Mesendoderm (in vitro differentiated cells): ENCODE results near the gene KRTAP5-4.

Source experiments
- DNase-seq: peaks from one replicate; pipeline ENCODE4 v3.0.0; 2013
- H2AK5ac ChIP-seq: 2 replicates; pipeline ENCODE4 v1.6.1; 2013; ENCODE audit warnings: low read length, inconsistent platforms
- H2BK120ac ChIP-seq: 2 replicates; pipeline ENCODE4 v1.6.1; 2013; ENCODE audit warnings: low read depth, mild to moderate bottlenecking, low read length, moderate library complexity, mixed read lengths
- H2BK15ac ChIP-seq: replicated peaks from 2 replicates; pipeline ENCODE4 v1.6.1; 2013; ENCODE audit warnings: low read depth, mild to moderate bottlenecking, moderate library complexity
- H2BK5ac ChIP-seq: 2 replicates; pipeline ENCODE4 v1.6.1; 2013; ENCODE audit warnings: low read length, inconsistent platforms
- H3K18ac ChIP-seq: 2 replicates; pipeline ENCODE4 v1.6.1; 2013; ENCODE audit warnings: mild to moderate bottlenecking, low read length, mixed read lengths
- H3K23ac ChIP-seq: one replicate; pipeline ENCODE4 v1.6.1; 2013; ENCODE audit warnings: low read length
- H3K27ac ChIP-seq: 2 replicates; pipeline ENCODE4 v1.5.1; 2013; ENCODE audit warnings: low read depth, mild to moderate bottlenecking, inconsistent platforms, low read length, moderate library complexity
- H3K27me3 ChIP-seq: 2 replicates; pipeline ENCODE4 v1.6.1; 2013; ENCODE audit warnings: low read length, control low read depth, mild to moderate bottlenecking, inconsistent platforms; ENCODE audit not compliant: insufficient read depth, poor library complexity
- H3K36me3 ChIP-seq: 2 replicates; pipeline ENCODE4 v1.6.1; 2013; ENCODE audit warnings: low read length, inconsistent platforms; ENCODE audit not compliant: control insufficient read depth, insufficient read depth
- H3K4ac ChIP-seq: one replicate; pipeline ENCODE4 v1.6.1; 2013; ENCODE audit warnings: low read depth, mild to moderate bottlenecking, low read length, moderate library complexity
- H3K4me1 ChIP-seq: 2 replicates; pipeline ENCODE4 v1.6.1; 2013; ENCODE audit warnings: low read depth, low read length, inconsistent platforms; ENCODE audit not compliant: control insufficient read depth
- H3K4me2 ChIP-seq: 2 replicates; pipeline ENCODE4 v1.6.1; 2013; ENCODE audit warnings: low read length
- H3K4me3 ChIP-seq: 2 replicates; pipeline ENCODE4 v1.5.1; 2013; ENCODE audit warnings: mild to moderate bottlenecking, low read length
- H3K56ac ChIP-seq: one replicate; pipeline ENCODE4 v1.6.1; 2013; ENCODE audit warnings: low read length
- H3K79me1 ChIP-seq: 2 replicates; pipeline ENCODE4 v1.6.1; 2013; ENCODE audit warnings: low read length, inconsistent platforms
- H3K79me2 ChIP-seq: 2 replicates; pipeline ENCODE4 v1.6.1; 2013; ENCODE audit warnings: mild to moderate bottlenecking, low read length; ENCODE audit not compliant: control insufficient read depth, insufficient read depth
- H3K9ac ChIP-seq: 2 replicates; pipeline ENCODE4 v1.6.1; 2013; ENCODE audit warnings: low read length, inconsistent platforms
- H4K5ac ChIP-seq: one replicate; pipeline ENCODE4 v1.6.1; 2013; ENCODE audit warnings: low read length
- H4K8ac ChIP-seq: one replicate; pipeline ENCODE4 v1.6.1; 2013; ENCODE audit warnings: low read depth, mild to moderate bottlenecking, control low read depth, low read length, moderate library complexity
- WGBS: extraction: QIAGEN DNeasy Blood & Tissue Kit; methylation state at CpG from one replicate; pipeline ENCODE4 v1.1.7; 2013; ENCODE audit warnings: low lambda C conversion rate, missing lambda C conversion rate; ENCODE audit not compliant: insufficient coverage; ENCODE audit errors: extremely low coverage; 5-methylcytosine and 5-hydroxymethylcytosine counted together

KRTAP5-4 gene

DNA sequence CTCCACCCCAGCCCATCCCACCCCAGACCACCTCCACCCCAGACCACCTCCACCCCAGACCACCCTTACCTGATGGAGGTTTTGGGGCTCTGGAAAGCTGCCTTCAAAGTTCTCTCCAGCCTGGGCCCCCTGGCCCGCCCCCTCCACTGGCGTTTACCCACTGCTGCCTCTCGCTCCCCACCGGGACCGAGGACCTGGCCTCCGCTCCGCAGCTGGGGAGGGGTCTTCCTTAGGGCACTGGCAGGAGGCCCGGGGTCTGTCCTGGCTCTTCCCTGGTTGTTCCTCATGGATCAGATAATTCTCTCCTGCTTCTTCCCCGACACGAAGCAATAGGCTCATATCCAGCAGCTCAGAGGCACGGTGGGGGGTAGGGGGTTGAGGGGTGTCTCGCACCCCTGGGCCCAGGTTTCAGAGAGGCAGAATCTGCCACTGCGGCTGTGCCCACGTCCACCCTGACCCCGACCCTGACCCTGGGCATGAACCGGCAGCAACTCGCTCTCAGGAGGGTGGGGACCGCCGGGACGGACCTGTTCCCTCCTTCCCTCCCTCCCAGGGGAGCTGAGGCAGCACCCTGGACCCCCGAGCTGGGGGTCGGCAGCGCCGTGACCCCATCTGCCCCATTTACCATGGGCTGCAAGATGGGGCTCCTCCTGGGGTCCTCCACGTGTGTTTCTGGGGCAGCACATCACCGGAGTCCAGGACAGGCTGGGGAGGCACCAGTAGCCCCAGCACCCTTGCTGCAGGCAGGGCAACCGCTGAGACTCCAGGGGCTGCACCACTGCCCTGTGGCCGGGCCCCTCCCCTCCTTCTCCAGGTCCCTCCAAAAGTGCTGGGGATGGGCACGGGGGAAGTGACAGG, 20.6 kb upstream of the KRTAP5-4 start:
- Histone ChIP-seq H3K4me3 (no peak overlapping the region), H3K4me1 (no peaks in the 10 kb centered on the region), H4K8ac (no peak overlapping the region), H3K9ac (no peak overlapping the region), H3K36me3 (no peaks in the 10 kb centered on the region), H3K18ac (no peak overlapping the region), H3K4me2 (no peak overlapping the region), H3K79me1 (no peaks in the 10 kb centered on the region), H2BK15ac (no peak overlapping the region), H3K27me3 (no peaks in the 10 kb centered on the region), H3K27ac (no peak overlapping the region), H2AK5ac (no peak overlapping the region), H3K79me2 (no peaks in the 10 kb centered on the region), H2BK120ac (no peak overlapping the region), H3K23ac (no peak overlapping the region), H3K4ac (no peak overlapping the region), H4K5ac (no peak overlapping the region), H3K56ac (no peak overlapping the region), H2BK5ac (no peak overlapping the region)
- DNase-seq: no peak
- WGBS: no CpG with 5 or more reads among the region's 29 CpGs

- no peak overlapping the region for H3K27ac ChIP-seq
- no peak overlapping the region for H3K18ac ChIP-seq
- H2BK120ac ChIP-seq: no peak overlapping the region
- no CpG with 5 or more reads among the region's 15 CpGs for WGBS
- H3K79me1 ChIP-seq: no peaks in the 10 kb centered on the region
- H3K4me2 ChIP-seq: no peak overlapping the region
- H3K4me1 ChIP-seq: no peaks in the 10 kb centered on the region
- H4K8ac ChIP-seq: no peak overlapping the region
- H3K79me2 ChIP-seq: no peaks in the 10 kb centered on the region
- no peak overlapping the region for H3K4ac ChIP-seq
- H3K23ac ChIP-seq: no peak overlapping the region
- no peak overlapping the region for H3K56ac ChIP-seq
- no peak overlapping the region for H2BK15ac ChIP-seq
- no peak overlapping the region for H3K4me3 ChIP-seq
- H4K5ac ChIP-seq: no peak overlapping the region
- no peak for DNase-seq
- H3K36me3 ChIP-seq: no peaks in the 10 kb centered on the region
- no peak overlapping the region for H2AK5ac ChIP-seq
- no peaks in the 10 kb centered on the region for H3K27me3 ChIP-seq
- no peak overlapping the region for H2BK5ac ChIP-seq
- H3K9ac ChIP-seq: no peak overlapping the region
Observed at GRCh38 chr11:1641096-1641495, 19.2 kb upstream of the KRTAP5-4 start.

DNA sequence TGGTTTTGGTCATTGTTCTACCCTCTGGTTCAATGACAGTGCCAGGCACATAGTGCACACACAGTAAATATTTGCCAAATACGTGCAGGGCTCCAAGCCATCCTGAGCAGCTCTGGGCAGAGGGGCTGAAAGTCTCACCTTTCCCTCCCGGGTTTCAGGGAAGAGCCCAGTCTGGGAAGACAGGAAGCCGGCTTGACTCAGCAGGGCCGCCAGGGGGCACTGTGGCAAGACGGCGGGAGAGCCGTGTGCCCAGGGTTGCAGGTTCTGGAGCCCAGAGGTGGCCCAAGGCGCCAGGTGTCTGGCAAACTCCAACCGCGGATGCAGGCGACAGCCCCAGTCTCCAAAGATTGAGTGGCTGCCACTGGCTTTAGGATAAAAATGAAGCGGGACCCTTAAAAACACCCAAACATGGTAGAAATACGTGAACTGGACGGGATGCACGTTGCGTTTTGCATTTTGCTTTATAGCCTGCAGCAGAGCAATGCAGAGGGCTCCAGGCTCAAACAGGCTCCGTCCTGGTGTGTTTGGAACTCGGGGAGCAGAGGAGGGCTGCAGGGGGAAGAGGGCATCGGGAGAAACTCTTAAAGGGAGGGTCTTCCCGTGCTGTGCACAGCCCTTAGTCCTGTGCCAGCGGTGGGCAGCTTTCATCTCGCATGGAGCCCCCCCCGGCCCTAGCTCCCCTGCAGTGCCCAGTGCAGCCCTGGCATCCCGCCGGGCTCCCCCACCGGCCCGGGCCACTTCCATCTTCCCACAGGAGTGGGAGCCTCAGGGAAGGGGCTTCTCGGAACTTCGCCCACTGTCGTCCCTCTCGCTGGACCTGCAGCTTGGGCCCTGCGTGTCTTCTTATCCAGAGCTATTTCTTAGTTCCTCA, 18.4 kb upstream of the KRTAP5-4 start:
- Histone ChIP-seq H3K9ac (no peak overlapping the region), H3K27me3 (no peaks in the 10 kb centered on the region)
- WGBS: no CpG with 5 or more reads among the region's 32 CpGs

GRCh38 chr11:1639666-1640065, 17.7 kb upstream of the KRTAP5-4 start:
- H3K4me1 ChIP-seq: no peaks in the 10 kb centered on the region
- no peak overlapping the region for H3K4ac ChIP-seq
- H3K27me3 ChIP-seq: no peaks in the 10 kb centered on the region
- H4K5ac ChIP-seq: no peak overlapping the region
- no peak overlapping the region for H2BK5ac ChIP-seq
- H3K36me3 ChIP-seq: no peaks in the 10 kb centered on the region
- H3K79me2 ChIP-seq: no peaks in the 10 kb centered on the region
- no peak overlapping the region for H3K9ac ChIP-seq
- DNase-seq: no peak
- no peak overlapping the region for H3K18ac ChIP-seq
- no peak overlapping the region for H3K27ac ChIP-seq
- no peak overlapping the region for H3K23ac ChIP-seq
- H4K8ac ChIP-seq: no peak overlapping the region
- no peak overlapping the region for H2BK120ac ChIP-seq
- no peak overlapping the region for H3K56ac ChIP-seq
- H3K4me2 ChIP-seq: no peak overlapping the region
- H3K79me1 ChIP-seq: no peaks in the 10 kb centered on the region
- no peak overlapping the region for H2BK15ac ChIP-seq
- H2AK5ac ChIP-seq: no peak overlapping the region
- no CpG with 5 or more reads among the region's 15 CpGs for WGBS
- H3K4me3 ChIP-seq: no peak overlapping the region

More for the DNA sequence above, 18.4 kb upstream of the KRTAP5-4 start:
- Histone ChIP-seq H3K4me1 (no peaks in the 10 kb centered on the region), H3K4ac (no peak overlapping the region), H3K56ac (no peak overlapping the region), H2BK15ac (no peak overlapping the region), H3K27ac (no peak overlapping the region), H3K4me2 (no peak overlapping the region), H3K18ac (no peak overlapping the region), H4K5ac (no peak overlapping the region), H3K79me2 (no peaks in the 10 kb centered on the region), H2BK120ac (no peak overlapping the region), H3K23ac (no peak overlapping the region), H2AK5ac (no peak overlapping the region), H3K79me1 (no peaks in the 10 kb centered on the region), H3K4me3 (no peak overlapping the region), H3K36me3 (no peaks in the 10 kb centered on the region), H2BK5ac (no peak overlapping the region), H4K8ac (no peak overlapping the region)
- DNase-seq: peak; percentile 74

DNA sequence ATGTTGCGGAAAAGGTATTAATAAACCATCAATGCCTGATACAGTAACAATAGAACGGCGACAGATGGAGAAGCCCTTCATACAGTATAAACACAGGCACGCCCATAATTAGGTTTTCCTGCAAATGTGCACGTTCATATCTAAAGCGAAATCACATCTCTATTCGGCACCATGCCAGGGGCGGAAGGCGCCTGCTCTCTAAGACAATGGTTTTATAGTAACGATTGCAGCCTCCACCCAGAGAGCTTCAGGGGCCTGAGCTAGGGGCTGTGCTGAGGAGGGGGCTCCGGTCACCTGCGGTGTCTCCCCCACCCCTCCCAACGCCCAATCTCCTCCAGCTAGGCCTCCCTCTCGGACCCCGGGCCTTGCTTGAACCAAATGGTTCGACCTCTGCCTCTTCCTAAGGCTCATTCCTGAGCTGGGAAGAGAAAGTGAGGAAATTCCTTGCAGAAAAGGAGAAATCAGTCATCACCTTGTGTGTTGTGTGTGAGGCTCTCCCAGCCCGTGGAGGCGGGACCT, 17.2 kb upstream of the KRTAP5-4 start:
- H2BK120ac ChIP-seq: no peak overlapping the region
- no peak overlapping the region for H2BK15ac ChIP-seq
- no peak overlapping the region for H2AK5ac ChIP-seq
- H3K4ac ChIP-seq: no peak overlapping the region
- no peaks in the 10 kb centered on the region for H3K4me1 ChIP-seq
- no peak overlapping the region for H3K9ac ChIP-seq
- no peak overlapping the region for H3K23ac ChIP-seq
- H4K5ac ChIP-seq: no peak overlapping the region
- no peaks in the 10 kb centered on the region for H3K27me3 ChIP-seq
- no peak overlapping the region for H4K8ac ChIP-seq
- H2BK5ac ChIP-seq: no peak overlapping the region
- H3K79me2 ChIP-seq: no peaks in the 10 kb centered on the region
- no peak overlapping the region for H3K27ac ChIP-seq
- no peak overlapping the region for H3K18ac ChIP-seq
- WGBS: no CpG with 5 or more reads among the region's 18 CpGs
- H3K4me3 ChIP-seq: no peak overlapping the region
- no peaks in the 10 kb centered on the region for H3K36me3 ChIP-seq
- no peaks in the 10 kb centered on the region for H3K79me1 ChIP-seq
- no peak overlapping the region for H3K4me2 ChIP-seq
- H3K56ac ChIP-seq: no peak overlapping the region
- DNase-seq: no peak
